ENCODE data around the gene SDCBP2. TPM values are rescaled to one million over a fixed set of nuclear protein-coding genes. Genes with fewer than 3 reads are reported as not detected.

The SDCBP2 gene
- 1.2 and 1.5 TPM in 2 replicates for total RNA-seq

GRCh38 chr20:1328680-1329330, at the start of gene SDCBP2:
Gene SDCBP2 (minus strand): TSS chr20:1329139. CDS start chr20:1320416, 8,723 bp downstream.

GRCh38 chr20:1266167-1266973, 62.6 kb downstream of the SDCBP2 start, which contains the start of gene SNPH:
Gene SNPH (plus strand): TSS chr20:1266294. CDS start chr20:1296240, 29,946 bp downstream.

Other genes starting within 250 kb of the SDCBP2 start
- gene PSMF1, start 210.5 kb downstream of the SDCBP2 start, total RNA-seq: 21.2 and 27.7 TPM in 2 replicates
- gene TMEM74B, start 144.2 kb downstream of the SDCBP2 start, total RNA-seq: 0.11 TPM in 1 of 2 replicates, not detected in the other
- 0.12 TPM in 1 of 2 replicates, not detected in the other for gene C20orf202, start 125.7 kb downstream of the SDCBP2 start, total RNA-seq
- 0.66 TPM in 1 of 2 replicates, not detected in the other for gene RAD21L1, start 103.1 kb downstream of the SDCBP2 start, total RNA-seq
- 14.6 and 18.1 TPM in 2 replicates for gene SNPH, start 62.8 kb downstream of the SDCBP2 start, total RNA-seq
- 106 and 143 TPM in 2 replicates for gene FKBP1A, start 63.9 kb upstream of the SDCBP2 start, total RNA-seq
- gene NSFL1C, start 137.7 kb upstream of the SDCBP2 start, total RNA-seq: 24.7 and 38.1 TPM in 2 replicates
- not detected in 2 replicates for gene SIRPB2, start 162.3 kb upstream of the SDCBP2 start, total RNA-seq
- not detected in 2 replicates for gene SIRPD, start 228.6 kb upstream of the SDCBP2 start, total RNA-seq